WTC11 (cell line): Measurements from ENCODE around the gene C1orf35. TPM values are rescaled to one million over a fixed set of nuclear protein-coding genes. Genes with fewer than 3 reads are reported as not detected.

Experiments used
- ATAC-seq: fragments of 200-7000 bp; cut with Tn5 transposase; 2 replicates; pipeline ENCODE4 v1.10.0; 2021; ENCODE audit warnings: mild to moderate bottlenecking, moderate library complexity
- CTCF ChIA-PET: fragments of 300-600 bp; sonication (Branson Sonifier 250); formaldehyde crosslinking; loops from one replicate; lab custom pipeline; 2021; ENCODE audit warnings: antibody characterized with exemption; lab: Charles Lee
- POLR2A ChIA-PET: fragments of 350-600 bp; sonication (Branson Sonifier 250); formaldehyde crosslinking; loops from one replicate; lab custom pipeline; 2021; ENCODE audit warnings: antibody characterized with exemption; lab: Charles Lee
- DNase-seq: peaks from one replicate; pipeline ENCODE4 v3.0.0; 2021; ENCODE audit warnings: low spot score
- H3K27ac Mint-ChIP-seq: 2 replicates; pipeline ENCODE4 v1.8.0; 2021; ENCODE audit warnings: mixed read lengths
- H3K27me3 Mint-ChIP-seq: 2 replicates; pipeline ENCODE4 v1.8.0; 2021; ENCODE audit warnings: low read depth, mild to moderate bottlenecking, moderate library complexity, mixed read lengths
- H3K36me3 Mint-ChIP-seq: 2 replicates; pipeline ENCODE4 v1.8.0; 2021; ENCODE audit warnings: mixed read lengths
- H3K4me1 Mint-ChIP-seq: 2 replicates; pipeline ENCODE4 v1.8.0; 2022; ENCODE audit warnings: mixed read lengths
- H3K4me3 Mint-ChIP-seq: 2 replicates; pipeline ENCODE4 v1.8.0; 2021; ENCODE audit warnings: mild to moderate bottlenecking, moderate library complexity, mixed read lengths
- H3K9me3 Mint-ChIP-seq: 2 replicates; pipeline ENCODE4 v1.8.0; 2021; ENCODE audit warnings: mixed read lengths
- ATF1 ChIP-seq: sonication (generic); formaldehyde crosslinking; IDR thresholded peaks from 2 replicates; pipeline ENCODE4 v1.8.1; 2023; ENCODE audit warnings: mild to moderate bottlenecking, moderate library complexity, missing genetic modification reagents
- CBFB ChIP-seq: sonication (generic); formaldehyde crosslinking; IDR thresholded peaks from 2 replicates; pipeline ENCODE4 v1.8.1; 2022; ENCODE audit warnings: mild to moderate bottlenecking, low read depth, missing genetic modification reagents
- CREB1 ChIP-seq: sonication (generic); formaldehyde crosslinking; IDR thresholded peaks from 2 replicates; pipeline ENCODE4 v1.8.0; 2023; ENCODE audit warnings: mild to moderate bottlenecking, missing genetic modification reagents
- ELF4 ChIP-seq: sonication (generic); formaldehyde crosslinking; IDR thresholded peaks from 2 replicates; pipeline ENCODE4 v1.8.1; 2022; ENCODE audit warnings: low read depth, mild to moderate bottlenecking, moderate library complexity, missing genetic modification reagents
- ETV6 ChIP-seq: sonication (generic); formaldehyde crosslinking; IDR thresholded peaks from 2 replicates; pipeline ENCODE4 v1.8.1; 2022; ENCODE audit warnings: mild to moderate bottlenecking, missing genetic modification reagents
- FOXK1 ChIP-seq: sonication (generic); formaldehyde crosslinking; IDR thresholded peaks from 2 replicates; pipeline ENCODE4 v1.8.0; 2022; ENCODE audit warnings: mild to moderate bottlenecking, moderate library complexity, missing genetic modification reagents
- KAT7 ChIP-seq: sonication (generic); formaldehyde crosslinking; IDR thresholded peaks from 2 replicates; pipeline ENCODE4 v1.8.1; 2023; ENCODE audit warnings: missing genetic modification reagents, mild to moderate bottlenecking, borderline replicate concordance
- MXD4 ChIP-seq: fragments of 250-450 bp; sonication (Bioruptor Pico); IDR thresholded peaks from 2 replicates; pipeline ENCODE4 v1.8.0; 2021; ENCODE audit warnings: mild to moderate bottlenecking, moderate library complexity, borderline replicate concordance
- NFATC4 ChIP-seq: fragments of 250-450 bp; sonication (Bioruptor Pico); IDR thresholded peaks from 2 replicates; pipeline ENCODE4 v1.9.0; 2021; ENCODE audit warnings: mild to moderate bottlenecking
- NR2C2 ChIP-seq: sonication (generic); formaldehyde crosslinking; IDR thresholded peaks from 2 replicates; pipeline ENCODE4 v1.8.0; 2022; ENCODE audit warnings: mild to moderate bottlenecking, missing genetic modification reagents
- PRRX2 ChIP-seq: fragments of 250-450 bp; sonication (Bioruptor Pico); IDR thresholded peaks from 2 replicates; pipeline ENCODE4 v1.8.0; 2021; ENCODE audit warnings: mild to moderate bottlenecking
- RORB ChIP-seq: fragments of 250-450 bp; sonication (Bioruptor Pico); IDR thresholded peaks from 2 replicates; pipeline ENCODE4 v1.9.0; 2021; ENCODE audit warnings: mild to moderate bottlenecking
- SMAD4 ChIP-seq: sonication (generic); formaldehyde crosslinking; IDR thresholded peaks from 2 replicates; pipeline ENCODE4 v1.8.0; 2022; ENCODE audit warnings: mild to moderate bottlenecking, missing genetic modification reagents
- ZNF416 ChIP-seq: fragments of 250-450 bp; sonication (Bioruptor Pico); IDR thresholded peaks from 2 replicates; pipeline ENCODE4 v1.9.0; 2021; ENCODE audit warnings: mild to moderate bottlenecking, inconsistent platforms
- total RNA-seq: library from RNA; stranded (reverse); gene quantifications from 3 replicates; pipeline ENCODE4 v1.2.3, GENCODE V29; 2021
- TF ChIP-seq, protein P1 (sequence below): fragments of 250-450 bp; sonication (Bioruptor Pico); IDR thresholded peaks from 2 replicates; pipeline ENCODE4 v1.9.0; 2021; ENCODE audit warnings: mild to moderate bottlenecking
- TF ChIP-seq, protein P2 (sequence below): sonication (generic); formaldehyde crosslinking; IDR thresholded peaks from 2 replicates; pipeline ENCODE4 v1.8.1; 2023; ENCODE audit warnings: mild to moderate bottlenecking, missing genetic modification reagents, moderate library complexity
- TF ChIP-seq, protein P3 (sequence below): sonication (generic); formaldehyde crosslinking; IDR thresholded peaks from 2 replicates; pipeline ENCODE4 v1.8.1; 2022; ENCODE audit warnings: missing genetic modification reagents, borderline replicate concordance
- TF ChIP-seq, protein P4 (sequence below): sonication (generic); formaldehyde crosslinking; IDR thresholded peaks from 2 replicates; pipeline ENCODE4 v1.8.1; 2022; ENCODE audit warnings: low read depth, missing genetic modification reagents, borderline replicate concordance
- TF ChIP-seq, protein P5 (sequence below): sonication (generic); formaldehyde crosslinking; IDR thresholded peaks from 2 replicates; pipeline ENCODE4 v1.8.1; 2023; ENCODE audit warnings: mild to moderate bottlenecking, missing genetic modification reagents, moderate library complexity
- TF ChIP-seq, protein P6 (sequence below): sonication (generic); formaldehyde crosslinking; IDR thresholded peaks from 2 replicates; pipeline ENCODE4 v1.8.0; 2023; ENCODE audit warnings: missing genetic modification reagents, mild to moderate bottlenecking, borderline replicate concordance

The C1orf35 gene
- total RNA-seq, 1 experiment from 2014 or later = 33.8 TPM

DNA sequence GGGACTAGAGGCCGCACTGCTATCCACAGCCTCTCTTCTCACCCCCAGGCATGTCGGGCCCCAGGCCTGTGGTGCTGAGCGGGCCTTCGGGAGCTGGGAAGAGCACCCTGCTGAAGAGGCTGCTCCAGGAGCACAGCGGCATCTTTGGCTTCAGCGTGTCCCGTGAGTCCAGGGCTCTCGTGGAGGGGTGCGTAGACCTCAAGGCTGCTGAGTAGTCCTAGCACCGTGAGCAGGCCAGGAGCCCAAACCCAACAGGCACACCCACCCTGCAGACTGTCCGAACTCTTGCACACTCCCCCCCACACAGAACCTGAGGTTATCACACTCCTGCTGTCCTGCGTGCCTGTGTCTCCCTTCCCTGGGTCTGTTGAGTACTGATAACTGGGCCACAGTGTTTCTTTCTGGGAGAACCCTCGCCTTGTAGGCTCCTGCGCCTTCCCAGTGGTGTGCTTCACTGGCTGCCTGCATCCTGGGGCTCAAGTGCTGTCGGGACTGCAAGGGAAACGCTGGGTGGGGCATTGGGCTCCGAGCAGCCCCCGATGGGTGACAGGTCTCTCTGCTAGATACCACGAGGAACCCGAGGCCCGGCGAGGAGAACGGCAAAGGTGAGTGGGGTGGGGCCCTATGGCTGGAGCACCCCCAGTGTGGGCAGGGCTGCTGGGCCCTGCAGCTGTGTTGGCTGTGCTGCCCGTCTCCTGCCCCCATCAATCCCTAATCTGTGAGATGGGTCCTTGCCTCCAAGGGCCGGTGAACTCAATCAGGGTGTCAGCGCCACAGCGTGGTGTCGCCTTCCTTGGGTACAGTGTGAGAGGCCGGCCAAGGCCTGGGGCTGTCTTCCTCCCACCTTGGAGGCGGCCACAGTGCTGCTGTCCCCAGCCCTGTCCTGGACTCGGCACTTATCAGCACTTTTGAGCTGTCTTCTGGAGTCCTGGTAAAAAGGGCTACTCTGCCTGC, 42.6 kb upstream of the C1orf35 start:
- Mint-ChIP-seq H3K27me3 (no peaks in the 10 kb centered on the region), H3K9me3 (no peaks in the 10 kb centered on the region), H3K4me3 (no peak overlapping the region), H3K36me3 (no peaks in the 10 kb centered on the region), H3K27ac (no peak overlapping the region), H3K4me1 (peaks cover 10% of the 10 kb centered on the region; the same call in 1 of the 2 replicates)
- TF ChIP-seq NFATC4 (no peak), ZNF416 (no peak), FOXK1 (no peak), CREB1 (CRISPR knock-in tag) (no peak), PRRX2 (CRISPR knock-in tag) (no peak), MXD4 (CRISPR knock-in tag) (no peak), CBFB (CRISPR knock-in tag) (no peak), SMAD4 (CRISPR knock-in tag) (no peak), KAT7 (no peak), ELF4 (no peak)
- TF ChIP-seq, protein P1, sequence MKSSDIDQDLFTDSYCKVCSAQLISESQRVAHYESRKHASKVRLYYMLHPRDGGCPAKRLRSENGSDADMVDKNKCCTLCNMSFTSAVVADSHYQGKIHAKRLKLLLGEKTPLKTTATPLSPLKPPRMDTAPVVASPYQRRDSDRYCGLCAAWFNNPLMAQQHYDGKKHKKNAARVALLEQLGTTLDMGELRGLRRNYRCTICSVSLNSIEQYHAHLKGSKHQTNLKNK (CRISPR knock-in tag) = no peak
- TF ChIP-seq, protein P2, sequence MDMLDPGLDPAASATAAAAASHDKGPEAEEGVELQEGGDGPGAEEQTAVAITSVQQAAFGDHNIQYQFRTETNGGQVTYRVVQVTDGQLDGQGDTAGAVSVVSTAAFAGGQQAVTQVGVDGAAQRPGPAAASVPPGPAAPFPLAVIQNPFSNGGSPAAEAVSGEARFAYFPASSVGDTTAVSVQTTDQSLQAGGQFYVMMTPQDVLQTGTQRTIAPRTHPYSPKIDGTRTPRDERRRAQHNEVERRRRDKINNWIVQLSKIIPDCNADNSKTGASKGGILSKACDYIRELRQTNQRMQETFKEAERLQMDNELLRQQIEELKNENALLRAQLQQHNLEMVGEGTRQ (CRISPR knock-in tag) = no peak
- TF ChIP-seq, protein P3, sequence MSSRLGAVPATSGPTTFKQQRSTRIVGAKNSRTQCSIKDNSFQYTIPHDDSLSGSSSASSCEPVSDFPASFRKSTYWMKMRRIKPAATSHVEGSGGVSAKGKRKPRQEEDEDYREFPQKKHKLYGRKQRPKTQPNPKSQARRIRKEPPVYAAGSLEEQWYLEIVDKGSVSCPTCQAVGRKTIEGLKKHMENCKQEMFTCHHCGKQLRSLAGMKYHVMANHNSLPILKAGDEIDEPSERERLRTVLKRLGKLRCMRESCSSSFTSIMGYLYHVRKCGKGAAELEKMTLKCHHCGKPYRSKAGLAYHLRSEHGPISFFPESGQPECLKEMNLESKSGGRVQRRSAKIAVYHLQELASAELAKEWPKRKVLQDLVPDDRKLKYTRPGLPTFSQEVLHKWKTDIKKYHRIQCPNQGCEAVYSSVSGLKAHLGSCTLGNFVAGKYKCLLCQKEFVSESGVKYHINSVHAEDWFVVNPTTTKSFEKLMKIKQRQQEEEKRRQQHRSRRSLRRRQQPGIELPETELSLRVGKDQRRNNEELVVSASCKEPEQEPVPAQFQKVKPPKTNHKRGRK (CRISPR knock-in tag) = no peak
- ATAC-seq (no peak), DNase-seq (no peak)
- CTCF ChIA-PET = no interaction called here
- POLR2A ChIA-PET = no interaction called here

DNA sequence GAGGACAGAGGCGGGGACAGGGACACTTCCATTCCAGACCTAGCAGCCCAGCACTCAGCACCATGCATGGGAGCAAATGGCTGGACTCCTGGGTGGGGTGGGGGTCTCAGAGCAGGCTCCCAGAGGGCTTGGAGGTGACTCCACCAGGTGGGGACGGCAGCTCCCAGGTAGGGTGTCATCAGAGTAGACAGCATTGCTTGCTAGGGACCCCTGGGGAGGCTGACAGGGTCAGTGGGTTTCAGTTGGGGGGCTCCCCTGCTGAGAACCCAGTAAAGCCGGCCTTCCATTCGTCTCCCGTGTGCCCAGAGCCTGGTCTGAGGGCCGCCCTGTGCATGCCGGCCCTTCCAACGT, 41.8 kb upstream of the C1orf35 start:
- no peaks in the 10 kb centered on the region for H3K9me3 Mint-ChIP-seq
- no peak for TF ChIP-seq NR2C2
- TF ChIP-seq MXD4 (CRISPR knock-in tag) = no peak
- TF ChIP-seq RORB (CRISPR knock-in tag) = no peak
- TF ChIP-seq, protein P4, sequence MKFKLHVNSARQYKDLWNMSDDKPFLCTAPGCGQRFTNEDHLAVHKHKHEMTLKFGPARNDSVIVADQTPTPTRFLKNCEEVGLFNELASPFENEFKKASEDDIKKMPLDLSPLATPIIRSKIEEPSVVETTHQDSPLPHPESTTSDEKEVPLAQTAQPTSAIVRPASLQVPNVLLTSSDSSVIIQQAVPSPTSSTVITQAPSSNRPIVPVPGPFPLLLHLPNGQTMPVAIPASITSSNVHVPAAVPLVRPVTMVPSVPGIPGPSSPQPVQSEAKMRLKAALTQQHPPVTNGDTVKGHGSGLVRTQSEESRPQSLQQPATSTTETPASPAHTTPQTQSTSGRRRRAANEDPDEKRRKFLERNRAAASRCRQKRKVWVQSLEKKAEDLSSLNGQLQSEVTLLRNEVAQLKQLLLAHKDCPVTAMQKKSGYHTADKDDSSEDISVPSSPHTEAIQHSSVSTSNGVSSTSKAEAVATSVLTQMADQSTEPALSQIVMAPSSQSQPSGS (CRISPR knock-in tag) = no peak
- TF ChIP-seq ETV6 (CRISPR knock-in tag) = no peak
- TF ChIP-seq, protein P5, sequence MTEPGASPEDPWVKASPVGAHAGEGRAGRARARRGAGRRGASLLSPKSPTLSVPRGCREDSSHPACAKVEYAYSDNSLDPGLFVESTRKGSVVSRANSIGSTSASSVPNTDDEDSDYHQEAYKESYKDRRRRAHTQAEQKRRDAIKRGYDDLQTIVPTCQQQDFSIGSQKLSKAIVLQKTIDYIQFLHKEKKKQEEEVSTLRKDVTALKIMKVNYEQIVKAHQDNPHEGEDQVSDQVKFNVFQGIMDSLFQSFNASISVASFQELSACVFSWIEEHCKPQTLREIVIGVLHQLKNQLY (CRISPR knock-in tag) = no peak
- TF ChIP-seq, protein P6, sequence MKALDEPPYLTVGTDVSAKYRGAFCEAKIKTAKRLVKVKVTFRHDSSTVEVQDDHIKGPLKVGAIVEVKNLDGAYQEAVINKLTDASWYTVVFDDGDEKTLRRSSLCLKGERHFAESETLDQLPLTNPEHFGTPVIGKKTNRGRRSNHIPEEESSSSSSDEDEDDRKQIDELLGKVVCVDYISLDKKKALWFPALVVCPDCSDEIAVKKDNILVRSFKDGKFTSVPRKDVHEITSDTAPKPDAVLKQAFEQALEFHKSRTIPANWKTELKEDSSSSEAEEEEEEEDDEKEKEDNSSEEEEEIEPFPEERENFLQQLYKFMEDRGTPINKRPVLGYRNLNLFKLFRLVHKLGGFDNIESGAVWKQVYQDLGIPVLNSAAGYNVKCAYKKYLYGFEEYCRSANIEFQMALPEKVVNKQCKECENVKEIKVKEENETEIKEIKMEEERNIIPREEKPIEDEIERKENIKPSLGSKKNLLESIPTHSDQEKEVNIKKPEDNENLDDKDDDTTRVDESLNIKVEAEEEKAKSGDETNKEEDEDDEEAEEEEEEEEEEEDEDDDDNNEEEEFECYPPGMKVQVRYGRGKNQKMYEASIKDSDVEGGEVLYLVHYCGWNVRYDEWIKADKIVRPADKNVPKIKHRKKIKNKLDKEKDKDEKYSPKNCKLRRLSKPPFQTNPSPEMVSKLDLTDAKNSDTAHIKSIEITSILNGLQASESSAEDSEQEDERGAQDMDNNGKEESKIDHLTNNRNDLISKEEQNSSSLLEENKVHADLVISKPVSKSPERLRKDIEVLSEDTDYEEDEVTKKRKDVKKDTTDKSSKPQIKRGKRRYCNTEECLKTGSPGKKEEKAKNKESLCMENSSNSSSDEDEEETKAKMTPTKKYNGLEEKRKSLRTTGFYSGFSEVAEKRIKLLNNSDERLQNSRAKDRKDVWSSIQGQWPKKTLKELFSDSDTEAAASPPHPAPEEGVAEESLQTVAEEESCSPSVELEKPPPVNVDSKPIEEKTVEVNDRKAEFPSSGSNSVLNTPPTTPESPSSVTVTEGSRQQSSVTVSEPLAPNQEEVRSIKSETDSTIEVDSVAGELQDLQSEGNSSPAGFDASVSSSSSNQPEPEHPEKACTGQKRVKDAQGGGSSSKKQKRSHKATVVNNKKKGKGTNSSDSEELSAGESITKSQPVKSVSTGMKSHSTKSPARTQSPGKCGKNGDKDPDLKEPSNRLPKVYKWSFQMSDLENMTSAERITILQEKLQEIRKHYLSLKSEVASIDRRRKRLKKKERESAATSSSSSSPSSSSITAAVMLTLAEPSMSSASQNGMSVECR (CRISPR knock-in tag) = no peak
- TF ChIP-seq ATF1 (CRISPR knock-in tag) = no peak
- DNase-seq (no peak), ATAC-seq (no peak)
- ChIA-PET POLR2A (no interaction called here), CTCF (interaction anchor here (1.1 to 1.2 kb wide), 2 partner anchors 14 to 20 kb away, joined by 3 read pairs; no protein-coding TSS in a partner anchor)
- H3K4me1 Mint-ChIP-seq = peaks cover 10% of the 10 kb centered on the region; the same call in 1 of the 2 replicates
- H3K27ac Mint-ChIP-seq = no peak overlapping the region
- no peaks in the 10 kb centered on the region for H3K36me3 Mint-ChIP-seq
- H3K4me3 Mint-ChIP-seq = no peak overlapping the region
- no peaks in the 10 kb centered on the region for H3K27me3 Mint-ChIP-seq
